Fibroblast of pulmonary artery (primary cell): ENCODE measurements around the gene NFASC.

Experiments
- DNase-seq: peaks from one replicate; pipeline ENCODE4 v3.0.0-alpha.2; 2010; ENCODE audit warnings: low read depth
- H3K4me3 ChIP-seq: replicated peaks from 2 replicates; pipeline ENCODE4 v1.5.1; 2011; ENCODE audit warnings: low read depth, mild to moderate bottlenecking, control low read depth, low read length, moderate library complexity
- CTCF ChIP-seq: IDR thresholded peaks from 2 replicates; pipeline ENCODE4 v1.5.1; 2011; ENCODE audit warnings: mild to moderate bottlenecking, control low read depth, low read length, inconsistent platforms; ENCODE audit errors: missing control alignments

Gene NFASC

GRCh38 chr1:205046870-205047269 is 176.2 kb downstream of the NFASC start:
- no peak for TF ChIP-seq CTCF

GRCh38 chr1:205047764-205048231 is 177.1 kb downstream of the NFASC start:
- H3K4me3 ChIP-seq, result no peak overlapping the region
- no peak for DNase-seq
- no peak for TF ChIP-seq CTCF

More at GRCh38 chr1:205046870-205047269, 176.2 kb downstream of the NFASC start:
- DNase-seq, result no peak
- H3K4me3 ChIP-seq, result no peak overlapping the region

GRCh38 chr1:205048382-205048781 is 177.7 kb downstream of the NFASC start:
- no peak for TF ChIP-seq CTCF
- H3K4me3 ChIP-seq, result no peak overlapping the region
- no peak for DNase-seq

GRCh38 chr1:205049479-205049878 is 178.8 kb downstream of the NFASC start:
- H3K4me3 ChIP-seq, result no peak overlapping the region
- no peak for DNase-seq
- no peak for TF ChIP-seq CTCF

- TF ChIP-seq CTCF, result no peak
- no peak for DNase-seq
- H3K4me3 ChIP-seq, result no peak overlapping the region
Measured at GRCh38 chr1:205052690-205053089, 182.0 kb downstream of the NFASC start.

- no peak overlapping the region for H3K4me3 ChIP-seq
- DNase-seq, result no peak
- TF ChIP-seq CTCF, result no peak
Measured at GRCh38 chr1:205053296-205053695, 182.6 kb downstream of the NFASC start.

- TF ChIP-seq CTCF, result no peak
- no peak overlapping the region for H3K4me3 ChIP-seq
- DNase-seq, result no peak
Measured at GRCh38 chr1:205054013-205054412, 183.4 kb downstream of the NFASC start.
